ENCODE measurements around the gene TMEM11. TPM values are rescaled to one million over a fixed set of nuclear protein-coding genes. Genes with fewer than 3 reads are reported as not detected.
A peak's percentile ranks its signal among the peaks of the same experiment; 100 is the strongest.

Gene TMEM11
- total RNA-seq, 1 donor from 2014 or later: 24.7 TPM

DNA sequence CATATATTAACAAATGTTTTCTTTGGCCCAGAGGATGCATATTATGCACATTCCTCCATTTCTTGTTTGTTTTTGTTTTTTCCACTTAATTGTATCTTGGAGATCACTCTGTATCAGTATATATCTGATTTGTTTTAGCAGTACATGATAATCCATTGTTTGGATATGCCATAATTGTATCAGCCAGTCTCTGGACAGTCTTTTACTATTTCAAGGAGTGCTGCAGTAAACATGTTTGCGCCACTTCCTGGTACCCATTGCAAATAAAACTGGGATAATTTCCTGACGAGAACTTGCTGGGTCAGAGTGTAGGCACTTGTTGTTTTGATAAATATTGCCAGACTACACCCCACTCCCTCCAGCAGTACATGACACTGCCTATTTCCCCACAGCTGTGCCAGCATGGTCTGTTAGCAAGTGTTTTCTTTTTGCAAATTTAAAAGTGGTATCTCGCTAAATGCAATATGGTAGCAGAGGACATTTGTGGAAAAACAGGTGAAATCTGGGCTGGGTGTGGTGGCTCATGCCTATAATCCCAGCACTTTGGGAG lies 4.9 kb upstream of the TMEM11 start:
- peaks cover 14% of the 10 kb centered on the region for H3K4me1 Mint-ChIP-seq (ENCODE audit: low read depth)
- H3K27ac Mint-ChIP-seq (ENCODE audit: unreplicated experiment): no peak overlapping the region
- no peak for DNase-seq (ENCODE audit: low spot score)
- H3K4me3 Mint-ChIP-seq (ENCODE audit: unreplicated experiment): no peak overlapping the region
- H3K36me3 Mint-ChIP-seq (ENCODE audit: low read depth): peaks cover 2% of the 10 kb centered on the region
- TF ChIP-seq, protein P1, sequence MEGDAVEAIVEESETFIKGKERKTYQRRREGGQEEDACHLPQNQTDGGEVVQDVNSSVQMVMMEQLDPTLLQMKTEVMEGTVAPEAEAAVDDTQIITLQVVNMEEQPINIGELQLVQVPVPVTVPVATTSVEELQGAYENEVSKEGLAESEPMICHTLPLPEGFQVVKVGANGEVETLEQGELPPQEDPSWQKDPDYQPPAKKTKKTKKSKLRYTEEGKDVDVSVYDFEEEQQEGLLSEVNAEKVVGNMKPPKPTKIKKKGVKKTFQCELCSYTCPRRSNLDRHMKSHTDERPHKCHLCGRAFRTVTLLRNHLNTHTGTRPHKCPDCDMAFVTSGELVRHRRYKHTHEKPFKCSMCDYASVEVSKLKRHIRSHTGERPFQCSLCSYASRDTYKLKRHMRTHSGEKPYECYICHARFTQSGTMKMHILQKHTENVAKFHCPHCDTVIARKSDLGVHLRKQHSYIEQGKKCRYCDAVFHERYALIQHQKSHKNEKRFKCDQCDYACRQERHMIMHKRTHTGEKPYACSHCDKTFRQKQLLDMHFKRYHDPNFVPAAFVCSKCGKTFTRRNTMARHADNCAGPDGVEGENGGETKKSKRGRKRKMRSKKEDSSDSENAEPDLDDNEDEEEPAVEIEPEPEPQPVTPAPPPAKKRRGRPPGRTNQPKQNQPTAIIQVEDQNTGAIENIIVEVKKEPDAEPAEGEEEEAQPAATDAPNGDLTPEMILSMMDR (IDR thresholded peaks at IDR 0.05): no peak
- H3K27me3 Mint-ChIP-seq (ENCODE audit: low read depth): no peaks in the 10 kb centered on the region
- H3K9me3 Mint-ChIP-seq (ENCODE audit: low read depth): peaks cover 4% of the 10 kb centered on the region

DNA sequence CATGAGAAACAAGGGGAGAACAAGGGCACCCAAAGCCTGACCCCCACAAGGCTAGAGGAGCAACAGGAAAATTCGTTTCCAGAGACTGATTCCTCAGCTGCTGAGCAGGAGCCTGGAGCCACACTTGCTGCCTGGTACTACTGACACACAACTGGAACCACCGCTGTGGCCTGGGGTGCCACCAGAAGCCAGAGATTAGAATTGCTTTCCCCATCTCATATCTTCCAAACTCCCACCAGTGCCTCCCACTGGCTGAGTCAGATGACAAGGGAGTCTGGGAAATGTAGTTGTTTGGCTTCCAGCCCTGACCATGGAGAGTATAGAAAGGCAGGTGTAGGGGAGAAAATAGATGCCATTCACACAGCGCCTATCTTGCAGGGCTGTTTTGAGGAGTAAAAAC lies 4.1 kb upstream of the TMEM11 start:
- Mint-ChIP-seq H3K9me3 (ENCODE audit: low read depth) (peaks cover 4% of the 10 kb centered on the region), H3K27ac (ENCODE audit: unreplicated experiment) (no peak overlapping the region), H3K36me3 (ENCODE audit: low read depth) (peaks cover 2% of the 10 kb centered on the region), H3K4me1 (ENCODE audit: low read depth) (peaks cover 16% of the 10 kb centered on the region), H3K27me3 (ENCODE audit: low read depth) (no peaks in the 10 kb centered on the region), H3K4me3 (ENCODE audit: unreplicated experiment) (no peak overlapping the region)
- TF ChIP-seq, protein P1 (IDR thresholded peaks at IDR 0.05): no peak
- no peak for DNase-seq (ENCODE audit: low spot score)

DNA sequence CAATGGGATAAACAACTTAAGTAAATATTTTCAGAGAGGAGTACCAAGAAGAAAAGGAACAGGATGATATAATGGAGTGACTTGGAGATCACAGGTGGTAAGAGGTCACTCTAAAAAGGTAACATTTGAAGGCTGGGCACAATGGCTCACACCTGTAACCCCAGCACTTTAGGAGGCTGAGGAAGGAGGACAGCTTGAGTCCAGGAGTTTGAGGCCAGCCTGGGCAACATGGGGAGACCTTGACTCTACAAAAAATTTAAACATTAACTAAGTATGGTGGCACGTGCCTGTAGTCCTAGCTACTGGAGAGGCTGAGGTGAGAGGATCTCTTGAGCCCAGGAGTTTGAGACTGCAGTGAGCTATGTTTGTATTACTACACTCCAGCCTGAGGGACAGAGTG lies 3.4 kb upstream of the TMEM11 start:
- Mint-ChIP-seq H3K27ac (ENCODE audit: unreplicated experiment) (no peak overlapping the region), H3K4me3 (ENCODE audit: unreplicated experiment) (no peak overlapping the region), H3K36me3 (ENCODE audit: low read depth) (peaks cover 2% of the 10 kb centered on the region), H3K4me1 (ENCODE audit: low read depth) (peaks cover 23% of the 10 kb centered on the region), H3K27me3 (ENCODE audit: low read depth) (no peaks in the 10 kb centered on the region), H3K9me3 (ENCODE audit: low read depth) (peaks cover 4% of the 10 kb centered on the region)
- DNase-seq (ENCODE audit: low spot score): no peak
- TF ChIP-seq, protein P1 (IDR thresholded peaks at IDR 0.05): no peak

DNA sequence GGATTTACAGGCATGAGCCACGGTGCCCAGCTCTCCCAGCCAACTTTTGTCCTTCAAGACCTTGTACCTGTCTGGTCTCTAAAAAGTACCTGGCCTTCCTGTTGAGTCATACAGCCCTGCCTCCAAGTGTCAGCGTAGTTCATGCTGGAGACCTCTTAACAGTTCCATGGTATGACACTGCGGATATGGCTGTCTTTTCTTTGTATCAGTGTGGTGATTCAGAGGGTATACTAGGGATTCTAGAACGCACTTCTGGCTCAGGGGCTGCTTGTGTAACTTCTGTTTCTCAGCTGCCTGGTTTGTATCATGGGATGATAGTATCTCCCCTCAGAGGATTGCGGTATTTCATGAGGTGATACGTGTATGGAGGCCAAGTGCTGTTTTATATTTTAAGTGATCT lies 2.0 kb upstream of the TMEM11 start:
- Mint-ChIP-seq H3K9me3 (ENCODE audit: low read depth) (no peaks in the 10 kb centered on the region), H3K27me3 (ENCODE audit: low read depth) (no peaks in the 10 kb centered on the region), H3K4me3 (ENCODE audit: unreplicated experiment) (peak overlapping the region; percentile 84), H3K27ac (ENCODE audit: unreplicated experiment) (no peak overlapping the region), H3K36me3 (ENCODE audit: low read depth) (no peaks in the 10 kb centered on the region), H3K4me1 (ENCODE audit: low read depth) (peaks cover 33% of the 10 kb centered on the region)
- TF ChIP-seq, protein P1 (IDR thresholded peaks at IDR 0.05): no peak
- DNase-seq (ENCODE audit: low spot score): no peak

DNA sequence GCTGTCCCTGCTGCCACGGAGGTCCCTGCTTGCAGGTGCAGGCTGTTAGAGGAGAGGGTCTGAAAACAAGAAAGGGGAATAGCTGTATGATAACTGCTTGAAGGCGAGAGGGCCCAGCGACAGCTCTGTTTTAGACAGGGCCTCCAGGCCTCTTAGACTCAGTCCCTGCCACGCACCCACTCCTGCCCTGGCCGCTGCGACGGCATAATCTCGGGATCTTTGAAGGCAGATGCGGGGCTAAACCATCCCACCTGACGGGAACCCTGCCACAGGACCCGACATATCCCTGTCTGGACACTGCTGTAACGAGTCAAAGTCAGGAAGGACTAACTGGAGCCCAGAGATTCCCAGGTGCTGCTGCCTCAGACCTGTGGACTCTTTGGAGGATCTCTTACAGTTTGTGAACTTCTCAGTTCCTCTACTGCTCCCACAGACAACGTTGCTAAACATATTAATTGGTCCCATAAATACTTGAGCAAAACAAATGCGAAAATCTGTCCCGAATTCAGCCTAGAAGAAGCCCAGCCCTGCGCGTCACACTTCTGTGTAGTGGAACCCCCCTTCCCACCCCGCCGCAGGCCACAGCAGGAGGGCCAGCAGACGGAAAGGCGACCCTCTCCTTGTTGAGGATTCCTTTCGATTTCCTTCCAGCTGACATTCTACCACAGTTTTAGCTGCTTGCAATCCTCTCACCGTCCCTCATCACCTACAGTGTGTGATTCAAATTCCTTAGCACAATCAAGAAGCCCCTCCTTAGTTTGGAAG lies 998 bp upstream of the TMEM11 start:
- DNase-seq (ENCODE audit: low spot score): no peak
- Mint-ChIP-seq H3K36me3 (ENCODE audit: low read depth) (no peaks in the 10 kb centered on the region), H3K4me3 (ENCODE audit: unreplicated experiment) (peak overlapping the region; percentile 84), H3K27ac (ENCODE audit: unreplicated experiment) (peak overlapping the region; percentile 96), H3K9me3 (ENCODE audit: low read depth) (no peaks in the 10 kb centered on the region), H3K27me3 (ENCODE audit: low read depth) (no peaks in the 10 kb centered on the region), H3K4me1 (ENCODE audit: low read depth) (peaks cover 42% of the 10 kb centered on the region)
- TF ChIP-seq, protein P1 (IDR thresholded peaks at IDR 0.05): no peak

Measured in chondrocyte (in vitro differentiated cells).